HuH-7.5 (cell line): ENCODE results near the gene PNPLA3.

Experiments used
- DNase-seq: peaks from one replicate; pipeline ENCODE4 v3.0.0; 2011; ENCODE audit warnings: low spot score

Gene PNPLA3

GRCh38 chr22:43923631-43924464 lies at the start of gene PNPLA3:
TSS of gene PNPLA3 (plus strand) at chr22:43923805. CDS start at chr22:43923912, 107 bp downstream.
- DNase-seq = peak; percentile 82

DNA sequence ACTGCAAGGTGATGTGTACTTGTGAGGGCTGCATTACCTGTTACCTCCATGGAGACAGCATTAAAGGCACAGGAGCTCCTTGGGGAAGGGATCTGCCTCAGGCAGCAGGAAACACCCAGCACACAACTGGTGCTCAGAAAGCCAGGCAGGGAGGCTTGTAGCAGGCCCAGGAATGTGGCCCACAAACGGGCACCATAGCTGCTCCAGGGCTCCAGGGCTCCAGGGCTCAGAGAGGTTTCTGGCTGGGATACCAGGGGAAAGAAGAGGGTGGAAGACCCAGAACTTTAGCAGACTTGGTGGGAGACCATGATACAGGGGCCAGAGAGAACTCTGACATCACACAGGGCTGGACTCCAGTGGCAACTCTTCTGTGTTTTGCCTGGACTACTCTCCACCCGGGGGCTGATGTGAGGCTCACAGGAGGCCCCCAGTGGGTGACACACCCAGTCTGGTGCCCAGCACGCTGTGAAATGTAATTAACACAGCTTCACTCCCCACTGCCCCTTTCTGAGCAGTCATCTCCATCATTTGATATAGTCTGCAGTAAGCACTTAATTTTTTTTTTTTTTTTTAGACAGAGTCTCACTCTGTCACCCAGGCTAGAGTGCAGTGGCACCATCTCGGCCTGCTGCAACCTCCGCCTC lies 46.6 kb upstream of the PNPLA3 start:
- no peak for DNase-seq

DNA sequence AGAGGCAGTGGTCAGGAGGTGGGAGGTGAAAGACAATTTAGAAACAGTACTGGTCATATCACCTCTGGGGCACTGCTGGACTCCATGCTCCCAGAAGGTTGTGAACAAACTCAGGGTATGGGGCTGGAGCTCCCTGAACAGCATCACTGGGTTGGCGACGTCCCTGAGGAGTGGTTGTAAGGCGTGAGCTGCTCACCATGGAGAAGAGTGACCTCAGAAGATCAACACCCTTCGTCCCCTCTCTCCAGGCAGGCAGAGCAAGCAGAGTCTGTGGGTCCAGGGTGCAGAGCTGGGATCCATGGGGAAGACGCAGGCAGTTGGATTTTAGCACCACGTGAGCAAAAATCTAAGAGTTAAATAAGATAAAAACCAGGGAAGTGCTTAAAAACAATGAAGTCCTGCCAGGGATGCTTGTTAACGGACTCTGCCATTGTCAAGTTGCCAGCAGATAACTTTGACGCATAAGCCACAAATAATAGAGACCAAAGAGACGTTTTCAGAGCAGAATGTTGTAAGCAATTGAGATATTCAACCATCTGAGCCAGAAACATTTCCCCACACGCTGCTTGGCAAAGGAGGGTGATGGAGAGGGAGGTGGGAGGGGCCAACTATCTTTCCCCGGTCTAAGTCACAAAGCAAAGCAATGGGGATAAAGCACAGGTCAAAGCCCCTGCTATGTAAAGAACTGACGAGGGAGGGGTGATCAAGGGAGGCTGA lies 45.4 kb upstream of the PNPLA3 start:
- no peak for DNase-seq

DNA sequence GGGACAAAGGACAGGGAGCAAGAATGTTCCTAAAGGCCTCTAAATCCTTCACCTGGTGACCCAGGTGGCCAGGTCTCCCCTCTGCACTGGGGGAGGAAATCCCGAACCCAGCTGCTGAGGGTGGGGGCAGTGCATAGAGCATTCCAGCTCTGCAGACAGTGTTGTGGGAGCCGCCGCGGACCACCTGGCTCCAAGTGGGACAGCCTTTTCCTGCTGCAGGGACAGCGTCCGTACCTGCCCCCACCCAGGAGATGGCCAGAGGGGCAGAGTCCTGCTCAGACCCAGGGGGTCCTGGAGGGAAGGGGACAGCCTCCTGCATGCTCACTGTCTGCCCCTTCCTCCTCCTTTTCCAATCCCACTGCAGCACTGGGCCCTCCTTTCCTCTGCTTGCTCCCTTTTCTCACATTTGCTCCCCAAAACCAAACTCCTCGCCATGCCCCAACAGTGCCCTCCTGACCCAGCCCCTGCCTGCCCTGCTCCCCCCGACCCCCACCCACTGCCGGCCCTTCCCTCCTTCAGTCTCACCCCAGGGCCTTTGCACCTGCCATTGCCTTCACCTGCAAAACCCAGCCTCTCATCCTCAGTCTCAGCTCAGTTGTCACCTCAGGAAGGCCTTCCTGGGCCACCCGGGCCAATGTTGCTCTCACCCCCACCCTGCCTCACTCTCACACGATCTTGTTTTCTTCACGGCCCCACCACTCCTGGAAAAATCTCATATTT lies 44.6 kb upstream of the PNPLA3 start:
- DNase-seq = no peak

DNA sequence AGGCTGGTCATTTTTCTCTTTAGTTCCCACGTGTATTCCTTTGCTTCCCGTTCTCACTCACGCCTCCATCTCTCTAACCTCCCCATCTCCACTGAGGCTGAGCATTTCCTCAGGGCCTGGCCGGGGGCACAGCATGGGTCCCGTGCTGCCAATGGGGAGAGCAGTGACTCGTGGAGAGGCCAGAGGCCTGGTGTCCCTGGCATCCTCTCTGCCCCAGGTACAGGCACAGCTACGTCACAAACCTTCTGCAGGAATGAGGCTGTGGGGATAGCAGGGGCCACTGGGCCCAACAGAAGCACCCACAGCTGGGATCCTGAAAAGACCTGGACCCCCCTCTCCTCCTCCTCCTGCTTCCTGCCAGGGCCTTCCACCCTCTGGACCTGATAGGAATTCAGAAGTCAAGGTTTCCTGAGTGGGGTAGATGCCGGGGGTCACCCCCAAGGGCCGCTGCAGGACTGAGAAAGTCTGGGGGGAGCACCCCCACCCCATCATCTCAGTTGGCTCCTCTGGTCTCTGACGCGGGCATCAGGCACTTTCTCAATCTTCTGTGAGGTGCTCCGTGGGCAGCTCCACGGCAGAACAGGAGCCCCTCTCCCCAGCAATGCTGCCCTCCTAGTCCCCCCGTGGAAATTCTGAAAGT lies 43.6 kb upstream of the PNPLA3 start:
- DNase-seq = no peak

DNA sequence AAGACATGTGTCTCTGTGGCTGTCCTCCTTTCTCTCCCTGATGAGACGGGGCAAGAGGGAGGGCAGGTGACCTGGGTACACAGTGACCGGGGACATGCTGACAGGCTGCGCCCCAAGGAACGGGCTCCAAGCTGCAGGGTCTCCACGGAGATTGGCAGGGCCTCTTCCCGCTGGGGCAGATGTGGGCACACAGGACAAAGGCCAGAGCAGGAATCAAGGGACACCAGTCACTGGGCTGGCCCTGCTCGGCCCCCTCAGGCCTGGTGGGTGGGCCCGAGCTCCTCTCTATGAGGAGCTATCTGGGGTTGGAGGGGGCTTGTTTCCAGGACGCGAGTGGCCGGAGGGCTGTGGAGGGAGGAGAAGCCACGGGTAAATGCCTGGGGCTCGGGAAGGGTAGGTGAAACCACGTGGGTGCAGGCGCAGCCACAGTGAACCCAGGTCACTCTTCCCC lies 43.0 kb upstream of the PNPLA3 start:
- DNase-seq = no peak

DNA sequence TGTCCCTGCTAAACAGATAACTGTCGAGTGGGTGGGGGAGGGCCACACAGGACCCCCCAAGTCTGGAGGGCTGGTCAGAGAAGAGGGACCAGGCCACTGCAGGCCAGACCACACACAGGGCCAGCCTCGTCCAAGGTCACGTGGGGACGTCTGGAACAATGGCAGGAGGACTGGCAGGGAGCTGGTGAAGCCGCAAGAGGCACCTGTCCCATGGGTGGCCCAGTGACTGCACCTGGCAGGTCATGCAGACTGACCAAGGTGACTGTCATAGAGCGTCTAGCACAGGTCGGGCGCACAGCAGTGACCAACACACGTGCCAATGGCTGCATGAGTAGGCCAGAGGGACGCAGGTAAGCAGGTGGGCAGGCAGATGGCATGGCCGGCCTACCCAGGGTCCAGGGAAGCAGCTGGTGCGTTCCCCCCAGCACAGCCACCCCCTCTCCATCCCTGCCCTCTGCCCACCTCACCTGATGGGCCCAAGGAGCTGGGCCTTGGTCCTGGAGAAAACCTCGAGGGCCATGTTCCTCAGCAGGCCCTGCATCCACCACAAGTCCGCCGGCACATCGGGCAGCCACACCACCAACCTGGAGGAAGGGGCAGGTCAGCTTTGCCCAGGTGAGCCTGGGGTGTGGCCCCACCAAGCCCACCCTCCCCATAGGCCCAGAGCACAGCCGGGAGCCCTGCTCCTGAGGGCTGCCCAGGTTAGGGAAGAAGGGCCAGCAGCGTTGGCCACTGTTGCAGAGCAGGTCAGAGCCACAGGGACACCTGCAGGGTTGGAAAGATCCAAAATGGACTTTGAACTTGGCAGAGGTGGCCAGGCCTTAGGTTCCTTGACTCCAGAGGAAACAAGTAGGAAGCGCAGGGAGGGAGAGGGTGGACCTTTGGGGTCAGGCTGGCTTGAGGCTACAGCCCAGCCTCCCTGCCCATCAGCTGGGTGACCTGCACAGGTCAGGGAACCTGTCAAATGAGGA lies 42.2 kb upstream of the PNPLA3 start:
- no peak for DNase-seq

- DNase-seq = no peak
These were observed 41.4 kb upstream of the PNPLA3 start for GRCh38 chr22:43882122-43882767.

DNA sequence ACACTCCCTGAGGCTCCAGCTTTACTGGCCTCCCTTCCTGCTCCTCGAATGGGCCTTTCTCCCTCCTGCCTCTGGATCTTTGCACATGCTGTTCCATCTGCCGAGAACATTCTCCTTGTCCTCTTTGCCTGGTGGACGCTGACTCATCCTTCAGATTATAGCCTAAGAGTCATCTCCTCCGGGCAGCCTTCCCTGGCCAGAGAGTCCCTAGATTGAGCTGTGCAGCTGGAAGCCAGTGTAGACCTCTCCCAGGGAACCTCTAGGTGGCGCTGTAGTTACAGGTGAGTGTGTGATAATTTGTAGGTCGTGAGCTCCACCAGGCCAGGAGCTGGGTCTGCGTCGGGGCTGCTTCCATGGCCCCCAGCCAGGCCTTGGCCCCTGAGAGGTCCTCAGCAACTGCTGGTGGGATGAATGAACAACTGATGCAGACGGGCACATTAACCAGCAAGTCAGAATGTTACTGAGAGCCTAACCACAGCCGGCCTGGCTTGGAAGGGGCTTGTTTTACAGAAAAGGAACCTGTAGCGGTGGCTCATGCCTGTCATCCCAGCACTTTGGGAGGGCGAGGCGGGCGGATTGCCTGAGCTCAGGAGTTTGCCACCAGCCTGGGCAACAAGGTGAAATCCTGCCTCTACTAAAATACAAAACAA lies 40.5 kb upstream of the PNPLA3 start:
- peak; percentile 83 for DNase-seq

GRCh38 chr22:43883719-43884415 lies 39.7 kb upstream of the PNPLA3 start:
- no peak for DNase-seq

- peak; percentile 66 for DNase-seq
These were observed 38.8 kb upstream of the PNPLA3 start for GRCh38 chr22:43884600-43885318.

- no peak for DNase-seq
These were observed 38.3 kb upstream of the PNPLA3 start for GRCh38 chr22:43885319-43885671.

DNA sequence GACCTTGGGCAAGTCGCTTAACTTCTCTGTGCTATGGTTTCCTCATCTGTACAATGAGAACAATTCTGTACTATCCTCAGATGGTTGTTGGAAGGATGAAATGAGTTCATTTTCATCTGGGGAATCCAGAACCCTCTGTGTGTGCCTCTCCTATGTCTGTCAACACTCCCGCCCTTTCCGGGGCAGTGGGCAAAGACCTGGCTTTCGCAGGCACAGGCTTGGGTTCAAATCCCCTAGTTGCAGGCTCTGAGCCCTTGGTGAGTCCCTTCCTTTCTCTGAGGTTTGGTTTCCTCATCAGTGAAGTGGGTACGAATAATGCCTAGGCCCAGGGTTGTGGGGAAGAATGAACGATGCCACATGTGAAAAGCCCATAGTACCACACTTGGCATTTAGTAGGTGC lies 37.8 kb upstream of the PNPLA3 start:
- no peak for DNase-seq

GRCh38 chr22:43886231-43886630 lies 37.4 kb upstream of the PNPLA3 start:
- DNase-seq = no peak

DNA sequence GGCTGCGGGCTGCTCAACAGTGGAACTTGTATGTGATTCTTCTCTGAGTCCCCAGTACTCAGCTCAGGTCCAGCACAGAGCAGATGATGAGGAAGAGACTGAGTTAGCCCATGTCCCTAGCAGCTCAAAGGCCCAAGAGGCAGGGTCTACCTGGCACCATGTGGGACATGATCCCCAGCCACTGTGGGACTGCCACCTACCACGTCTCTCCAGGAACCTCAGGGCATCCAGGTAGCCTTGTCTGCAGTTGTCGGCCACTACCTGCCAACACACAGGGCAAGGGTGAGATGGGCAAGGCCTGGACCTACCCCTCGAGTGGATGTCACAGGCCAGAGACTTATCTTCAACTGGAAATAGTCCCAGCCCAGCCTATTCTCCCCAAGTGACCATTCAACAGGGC lies 36.2 kb upstream of the PNPLA3 start:
- no peak for DNase-seq

DNA sequence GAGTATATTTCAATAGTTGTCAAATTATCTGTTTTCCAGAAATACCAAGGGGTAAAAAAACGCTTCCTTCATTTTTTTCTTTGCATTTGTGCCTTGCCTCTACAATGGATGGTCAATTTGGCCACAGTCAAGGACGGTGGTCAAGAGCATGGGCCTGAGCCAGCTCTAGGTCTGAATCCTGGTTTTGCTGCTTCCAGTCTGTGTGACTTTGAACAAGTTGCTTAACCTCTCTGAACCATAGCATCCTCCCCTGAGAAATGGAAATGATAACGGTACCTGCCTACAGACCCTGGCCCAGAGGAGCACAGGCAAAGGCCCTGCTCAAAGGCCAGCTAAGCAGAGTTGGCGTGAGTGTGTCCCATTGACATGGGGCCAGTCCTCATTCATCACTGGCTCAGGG lies 34.9 kb upstream of the PNPLA3 start:
- DNase-seq = no peak

DNA sequence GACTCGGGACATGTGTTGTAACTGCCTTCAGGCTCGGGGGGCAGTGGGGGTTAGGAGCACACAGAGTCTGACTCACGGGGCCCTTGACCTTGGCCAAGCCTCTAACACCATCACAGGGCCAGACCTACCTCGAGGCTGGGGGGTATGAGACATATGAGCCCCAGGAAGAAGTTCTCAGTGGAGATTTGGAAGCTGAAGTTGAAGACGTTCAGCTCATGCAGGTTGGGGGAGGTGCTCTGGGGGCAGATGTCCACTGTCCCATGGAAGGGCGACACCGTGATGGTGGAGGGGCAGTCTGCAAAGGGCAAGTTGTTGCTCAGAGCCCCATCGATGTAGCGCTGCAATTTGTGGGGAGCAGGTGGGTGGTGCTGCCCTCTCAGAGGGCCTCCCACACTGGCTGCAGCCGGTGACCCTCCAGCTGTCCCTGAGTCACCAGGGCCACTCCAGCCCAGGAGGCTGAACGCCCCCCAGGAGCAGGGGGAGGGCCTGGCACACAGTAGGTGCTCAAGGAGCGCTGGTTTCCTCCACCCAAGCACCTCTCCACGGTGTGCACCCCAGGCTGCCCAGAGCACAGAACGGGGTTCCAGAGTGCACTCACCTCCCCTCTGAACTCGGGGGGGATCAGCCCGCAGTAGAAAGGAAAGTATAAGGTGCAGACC lies 34.3 kb upstream of the PNPLA3 start:
- DNase-seq = no peak

GRCh38 chr22:43889860-43890253 lies 33.7 kb upstream of the PNPLA3 start:
- DNase-seq = no peak
